Hepatocyte (in vitro differentiated cells): ENCODE data around the gene SLC7A5. TPM values are rescaled to one million over a fixed set of nuclear protein-coding genes. Genes with fewer than 3 reads are reported as not detected.

Source experiments
- DNase-seq: peaks from one replicate; pipeline ENCODE4 v3.0.0-alpha.2; 2016; ENCODE audit warnings: low spot score
- H2AFZ ChIP-seq: fragments of 200-600 bp; sonication (generic); 2 replicates; pipeline ENCODE4 v1.6.0; 2016; ENCODE audit warnings: antibody characterized with exemption, mild to moderate bottlenecking
- H3K27ac ChIP-seq: fragments of 200-600 bp; sonication (generic); 2 replicates; pipeline ENCODE4 v1.5.1; 2016; ENCODE audit warnings: mild to moderate bottlenecking
- H3K27me3 ChIP-seq: fragments of 200-600 bp; sonication (generic); 2 replicates; pipeline ENCODE4 v1.6.1; 2016
- H3K36me3 ChIP-seq: fragments of 200-600 bp; sonication (generic); replicated peaks from 2 replicates; pipeline ENCODE4 v1.5.1; 2016; ENCODE audit warnings: low read depth; ENCODE audit not compliant: insufficient read depth
- H3K4me1 ChIP-seq: fragments of 200-600 bp; sonication (generic); 2 replicates; pipeline ENCODE4 v1.5.1; 2016; ENCODE audit warnings: mild to moderate bottlenecking, moderate library complexity; ENCODE audit not compliant: insufficient read depth
- H3K4me2 ChIP-seq: fragments of 200-600 bp; sonication (generic); 2 replicates; pipeline ENCODE4 v1.6.0; 2016
- H3K4me3 ChIP-seq: fragments of 200-600 bp; sonication (generic); 2 replicates; pipeline ENCODE4 v1.5.1; 2016; ENCODE audit warnings: mild to moderate bottlenecking
- H3K79me2 ChIP-seq: fragments of 200-600 bp; sonication (generic); 2 replicates; pipeline ENCODE4 v1.6.0; 2017; ENCODE audit warnings: mild to moderate bottlenecking
- H3K9me2 ChIP-seq: fragments of 200-600 bp; sonication (generic); replicated peaks from 2 replicates; pipeline ENCODE4 v1.6.0; 2017; ENCODE audit warnings: mild to moderate bottlenecking; ENCODE audit not compliant: insufficient read depth
- H3K9me3 ChIP-seq: fragments of 200-600 bp; sonication (generic); 2 replicates; pipeline ENCODE4 v1.5.1; 2016; ENCODE audit warnings: low read depth, mild to moderate bottlenecking
- H4K20me1 ChIP-seq: fragments of 200-600 bp; sonication (generic); 2 replicates; pipeline ENCODE4 v1.6.0; 2016; ENCODE audit warnings: mild to moderate bottlenecking; ENCODE audit not compliant: insufficient read depth, poor library complexity, severe bottlenecking
- EZH2 ChIP-seq: fragments of 200-600 bp; sonication (generic); IDR thresholded peaks from 2 replicates; pipeline ENCODE4 v1.6.1; 2016; ENCODE audit warnings: antibody characterized with exemption, mild to moderate bottlenecking, borderline replicate concordance
- EZH2phosphoT487 ChIP-seq: fragments of 200-600 bp; sonication (generic); IDR thresholded peaks from one replicate; pipeline ENCODE4 v1.6.1; 2018; ENCODE audit warnings: antibody characterized with exemption, mild to moderate bottlenecking, low read depth, moderate library complexity; ENCODE audit not compliant: unreplicated experiment, severe bottlenecking
- WGBS: methylation state at CpG from one replicate; pipeline ENCODE4 v1.1.6; 2016; ENCODE audit warnings: low lambda C conversion rate; ENCODE audit errors: missing lambda C conversion rate; 5-methylcytosine and 5-hydroxymethylcytosine counted together
- polyA plus RNA-seq: library from polyadenylated mRNA; unstranded; fragments of >200 nt; fragmentation: Nextera tagmentation; extraction: Ambion mirVana; gene quantifications from 2 replicates; pipeline ENCODE4 v1.2.1, GENCODE V29; 2016
- total RNA-seq: library from RNA; depleted of rRNA; stranded (reverse); fragments of >200 nt; gene quantifications from 2 replicates; pipeline ENCODE4 v1.2.3, GENCODE V29; 2014
- TF ChIP-seq, protein P1 (sequence below): fragments of 200-600 bp; sonication (generic); IDR thresholded peaks from 2 replicates; pipeline ENCODE4 v1.5.1; 2016; ENCODE audit warnings: antibody characterized with exemption, mild to moderate bottlenecking; ENCODE audit not compliant: poor library complexity

The SLC7A5 gene
- total and polyA plus RNA-seq, 2 experiments from 2014 or later: 29.3 to 52.5 TPM

GRCh38 chr16:87830673-87831420 lies 38.5 kb downstream of the SLC7A5 start:
- no peaks in the 10 kb centered on the region for H3K9me2 ChIP-seq
- no peak overlapping the region for H3K27ac ChIP-seq
- WGBS: 94% methylated on average over 36 of the region's 37 CpGs
- H3K36me3 ChIP-seq: no peaks in the 10 kb centered on the region
- H3K79me2 ChIP-seq: no peaks in the 10 kb centered on the region
- TF ChIP-seq EZH2phosphoT487 (no peak), EZH2 (no peak)
- TF ChIP-seq, protein P1, sequence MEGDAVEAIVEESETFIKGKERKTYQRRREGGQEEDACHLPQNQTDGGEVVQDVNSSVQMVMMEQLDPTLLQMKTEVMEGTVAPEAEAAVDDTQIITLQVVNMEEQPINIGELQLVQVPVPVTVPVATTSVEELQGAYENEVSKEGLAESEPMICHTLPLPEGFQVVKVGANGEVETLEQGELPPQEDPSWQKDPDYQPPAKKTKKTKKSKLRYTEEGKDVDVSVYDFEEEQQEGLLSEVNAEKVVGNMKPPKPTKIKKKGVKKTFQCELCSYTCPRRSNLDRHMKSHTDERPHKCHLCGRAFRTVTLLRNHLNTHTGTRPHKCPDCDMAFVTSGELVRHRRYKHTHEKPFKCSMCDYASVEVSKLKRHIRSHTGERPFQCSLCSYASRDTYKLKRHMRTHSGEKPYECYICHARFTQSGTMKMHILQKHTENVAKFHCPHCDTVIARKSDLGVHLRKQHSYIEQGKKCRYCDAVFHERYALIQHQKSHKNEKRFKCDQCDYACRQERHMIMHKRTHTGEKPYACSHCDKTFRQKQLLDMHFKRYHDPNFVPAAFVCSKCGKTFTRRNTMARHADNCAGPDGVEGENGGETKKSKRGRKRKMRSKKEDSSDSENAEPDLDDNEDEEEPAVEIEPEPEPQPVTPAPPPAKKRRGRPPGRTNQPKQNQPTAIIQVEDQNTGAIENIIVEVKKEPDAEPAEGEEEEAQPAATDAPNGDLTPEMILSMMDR: no peak
- H3K4me1 ChIP-seq: peaks cover 8% of the 10 kb centered on the region
- no peak overlapping the region for H3K4me2 ChIP-seq
- H3K27me3 ChIP-seq: no peaks in the 10 kb centered on the region
- no peak overlapping the region for H3K4me3 ChIP-seq
- DNase-seq: no peak
- H4K20me1 ChIP-seq: no peaks in the 10 kb centered on the region
- no peak overlapping the region for H2AFZ ChIP-seq
- H3K9me3 ChIP-seq: no peaks in the 10 kb centered on the region

- H3K79me2 ChIP-seq: no peaks in the 10 kb centered on the region
- H2AFZ ChIP-seq: no peak overlapping the region
- peaks cover 7% of the 10 kb centered on the region for H3K4me1 ChIP-seq
- no peaks in the 10 kb centered on the region for H3K36me3 ChIP-seq
- H4K20me1 ChIP-seq: no peaks in the 10 kb centered on the region
- no peak overlapping the region for H3K4me3 ChIP-seq
- 87% methylated on average over 21 of the region's 21 CpGs for WGBS
- H3K27ac ChIP-seq: no peak overlapping the region
- no peak overlapping the region for H3K4me2 ChIP-seq
- no peaks in the 10 kb centered on the region for H3K27me3 ChIP-seq
- no peaks in the 10 kb centered on the region for H3K9me2 ChIP-seq
- no peak for DNase-seq
- H3K9me3 ChIP-seq: no peaks in the 10 kb centered on the region
- TF ChIP-seq EZH2phosphoT487 (no peak), EZH2 (no peak)
- TF ChIP-seq, protein P1: no peak
Observed at GRCh38 chr16:87829988-87830672, 39.2 kb downstream of the SLC7A5 start.

- no peaks in the 10 kb centered on the region for H4K20me1 ChIP-seq
- no peaks in the 10 kb centered on the region for H3K9me3 ChIP-seq
- H3K27ac ChIP-seq: no peak overlapping the region
- no peak overlapping the region for H3K4me2 ChIP-seq
- no peak for TF ChIP-seq EZH2phosphoT487
- TF ChIP-seq, protein P1: no peak
- no peak for TF ChIP-seq EZH2
- no peak overlapping the region for H3K4me3 ChIP-seq
- no peak for DNase-seq
- no peaks in the 10 kb centered on the region for H3K9me2 ChIP-seq
- no peaks in the 10 kb centered on the region for H3K36me3 ChIP-seq
- H3K79me2 ChIP-seq: no peaks in the 10 kb centered on the region
- H2AFZ ChIP-seq: no peak overlapping the region
- H3K4me1 ChIP-seq: peaks cover 2% of the 10 kb centered on the region
- H3K27me3 ChIP-seq: no peaks in the 10 kb centered on the region
- WGBS: 93% methylated on average over 9 of the region's 13 CpGs
Observed at GRCh38 chr16:87829622-87829980, 39.7 kb downstream of the SLC7A5 start.
